ENCODE data around the gene MLXIPL. TPM values are rescaled to one million over a fixed set of nuclear protein-coding genes. Genes with fewer than 3 reads are reported as not detected.

MLXIPL gene
- total RNA-seq, 3 donors from 2014 or later, result 10.4 to 109 (median 21.3) TPM

GRCh38 chr7:73644688-73645286 is 20.5 kb upstream of the MLXIPL start:
- H3K4me1 ChIP-seq, result peaks cover 0 to 3% of the 10 kb centered on the region in 2 donors
- H3K9me3 ChIP-seq, result peaks cover 9 to 10% of the 10 kb centered on the region in 2 donors
- intact Hi-C loops (cut with DNase I; ENCODE audit: low total_unique reads), result no loop called here
- H3K4me3 ChIP-seq, result no peak overlapping the region
- H3K27ac ChIP-seq, result no peak overlapping the region
- peaks cover 2 to 17% of the 10 kb centered on the region in 2 donors for H3K27me3 ChIP-seq
- no peak for TF ChIP-seq POLR2AphosphoS5 (IDR thresholded peaks at IDR 0.05)
- TF ChIP-seq CTCF (IDR thresholded peaks at IDR 0.05), result no peak
- no peak for TF ChIP-seq POLR2A (IDR thresholded peaks at IDR 0.05)
- no peak for DNase-seq (ENCODE audit: low spot score in 2 of 2)
- no peaks in the 10 kb centered on the region for H3K36me3 ChIP-seq

GRCh38 chr7:73642834-73643233 is 18.5 kb upstream of the MLXIPL start:
- Histone ChIP-seq H3K27me3 (peaks cover 2 to 12% of the 10 kb centered on the region in 2 donors), H3K4me3 (no peak overlapping the region), H3K36me3 (no peaks in the 10 kb centered on the region), H3K9me3 (peaks cover 9 to 10% of the 10 kb centered on the region in 2 donors), H3K4me1 (peaks cover 0 to under 1% of the 10 kb centered on the region in 2 donors), H3K27ac (no peak overlapping the region)
- intact Hi-C loops (cut with DNase I; ENCODE audit: low total_unique reads), result no loop called here
- TF ChIP-seq POLR2AphosphoS5 (IDR thresholded peaks at IDR 0.05), result no peak
- no peak for TF ChIP-seq CTCF (IDR thresholded peaks at IDR 0.05)
- TF ChIP-seq POLR2A (IDR thresholded peaks at IDR 0.05), result no peak
- DNase-seq (ENCODE audit: low spot score in 2 of 2), result no peak

- Histone ChIP-seq H3K4me1 (no peaks in the 10 kb centered on the region), H3K36me3 (no peaks in the 10 kb centered on the region), H3K27me3 (peaks cover 0 to 15% of the 10 kb centered on the region in 2 donors), H3K4me3 (no peak overlapping the region), H3K27ac (no peak overlapping the region), H3K9me3 (peaks cover 9 to 10% of the 10 kb centered on the region in 2 donors)
- no peak for DNase-seq (ENCODE audit: low spot score in 2 of 2)
- intact Hi-C loops (cut with DNase I; ENCODE audit: low total_unique reads), result no loop called here
- TF ChIP-seq POLR2AphosphoS5 (IDR thresholded peaks at IDR 0.05) (no peak), POLR2A (IDR thresholded peaks at IDR 0.05) (no peak), CTCF (IDR thresholded peaks at IDR 0.05) (no peak)
Observed at GRCh38 chr7:73638911-73639310, 14.6 kb upstream of the MLXIPL start.

GRCh38 chr7:73635428-73636200 is 11.3 kb upstream of the MLXIPL start:
- H3K27ac ChIP-seq, result no peak overlapping the region
- TF ChIP-seq POLR2A (IDR thresholded peaks at IDR 0.05) (no peak), CTCF (IDR thresholded peaks at IDR 0.05) (no peak), POLR2AphosphoS5 (IDR thresholded peaks at IDR 0.05) (no peak)
- intact Hi-C loops (cut with DNase I; ENCODE audit: low total_unique reads), result no loop called here
- no peaks in the 10 kb centered on the region for H3K4me1 ChIP-seq
- H3K9me3 ChIP-seq, result no peaks in the 10 kb centered on the region
- H3K4me3 ChIP-seq, result no peak overlapping the region
- H3K36me3 ChIP-seq, result no peaks in the 10 kb centered on the region
- DNase-seq (ENCODE audit: low spot score in 2 of 2), result no peak
- H3K27me3 ChIP-seq, result peaks cover 0 to 29% of the 10 kb centered on the region in 2 donors

- no peak for DNase-seq (ENCODE audit: low spot score in 2 of 2)
- Histone ChIP-seq H3K4me1 (no peaks in the 10 kb centered on the region), H3K27ac (no peak overlapping the region), H3K27me3 (peaks cover 0 to 39% of the 10 kb centered on the region in 2 donors), H3K9me3 (no peaks in the 10 kb centered on the region), H3K36me3 (no peaks in the 10 kb centered on the region), H3K4me3 (no peak overlapping the region)
- intact Hi-C loops (cut with DNase I; ENCODE audit: low total_unique reads), result no loop called here
- TF ChIP-seq POLR2A (IDR thresholded peaks at IDR 0.05), result no peak
- no peak for TF ChIP-seq POLR2AphosphoS5 (IDR thresholded peaks at IDR 0.05)
- TF ChIP-seq CTCF (IDR thresholded peaks at IDR 0.05), result no peak
Observed at GRCh38 chr7:73633844-73634243, 9.5 kb upstream of the MLXIPL start.

Measured in breast epithelium (tissue), 4 donors.